ENCODE data around the gene PRDX2.

DNA sequence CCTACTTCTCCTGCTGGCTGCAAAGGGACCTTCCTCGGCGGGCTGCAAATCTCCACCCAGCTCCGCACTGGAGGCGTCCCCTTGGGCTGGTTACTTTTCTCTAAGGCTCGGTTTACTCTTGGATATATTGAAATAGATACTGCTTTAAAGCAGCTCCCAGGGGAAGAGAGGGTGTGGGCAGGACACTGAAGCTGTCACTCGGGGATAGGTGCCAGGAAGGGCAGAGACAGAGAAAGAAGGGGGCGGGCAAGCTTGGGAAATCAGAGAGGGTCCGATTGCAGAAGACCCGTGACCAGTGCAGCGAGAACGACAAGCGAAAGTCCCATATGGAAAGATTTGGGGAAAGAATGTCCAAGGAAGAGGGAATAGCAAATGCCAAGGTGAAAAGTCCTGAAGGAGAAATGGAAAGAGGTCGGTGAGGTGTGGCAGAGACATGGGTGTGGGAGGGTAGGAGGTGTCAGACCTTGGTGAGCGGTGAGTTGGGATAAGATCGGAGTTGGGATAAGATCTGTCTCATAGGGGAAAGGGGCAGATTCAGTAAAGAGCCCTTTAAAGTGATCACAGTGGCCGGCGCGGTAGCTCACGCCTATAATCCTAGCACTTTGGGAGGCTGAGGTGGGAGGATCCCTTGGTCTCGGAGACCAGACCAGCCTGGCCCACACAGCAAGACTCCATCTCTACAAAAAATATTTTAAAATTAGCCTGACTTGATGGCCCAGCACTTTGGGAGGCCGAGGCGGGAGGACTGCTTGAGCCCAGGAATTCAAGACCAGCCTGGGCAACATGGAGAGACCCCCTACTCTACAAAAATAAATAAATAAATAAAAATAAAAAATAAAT is 887 bp upstream of the PRDX2 start:
- TF ChIP-seq TAF1 (IDR thresholded peaks at IDR 0.05; ENCODE audit: borderline replicate concordance, insufficient read depth, low read length) (no peak), SIN3A (IDR thresholded peaks at IDR 0.05; ENCODE audit: borderline replicate concordance, insufficient read depth, low read length) (no peak), REST (IDR thresholded peaks at IDR 0.05; ENCODE audit: insufficient read depth in 1 of 2, low read depth in 2 of 2, low read length in 2 of 2) (no peak)

Measured in PFSK-1 (cell line).